H1 (cell line): ENCODE data around the gene INF2. TPM values are rescaled to one million over a fixed set of nuclear protein-coding genes. Genes with fewer than 3 reads are reported as not detected.

Experiments used
- CTCF ChIA-PET: fragments of 300-600 bp; sonication (Branson Sonifier 250); formaldehyde crosslinking; loops from one replicate; lab custom pipeline; 2021; ENCODE audit not compliant: partially characterized antibody; lab: Charles Lee
- POLR2A ChIA-PET: fragments of 300-600 bp; sonication (Branson Sonifier 250); formaldehyde crosslinking; loops from one replicate; lab custom pipeline; 2021; ENCODE audit warnings: inconsistent platforms; ENCODE audit not compliant: partially characterized antibody; lab: Charles Lee
- DNase-seq, 2 experiments: peaks; one replicate each; pipeline versions ENCODE4 v3.0.0 to v3.0.0-alpha.2; 2010 to 2022; ENCODE audit warnings: low spot score in 2 of 2, low read depth in 1 of 2, mixed read lengths in 1 of 2
- FAIRE-seq: peaks from 2 replicates; lab custom pipeline; 2011; peaks lifted over from hg19 to GRCh38; lab: Jason Lieb, UNC
- H2AFZ ChIP-seq: 2 replicates; pipeline ENCODE4 v1.8.1; 2012; ENCODE audit warnings: low read length, inconsistent platforms
- H2AK5ac ChIP-seq: 2 replicates; pipeline ENCODE4 v1.6.1; 2013; ENCODE audit warnings: low read depth, low read length
- H2BK120ac ChIP-seq: replicated peaks from 2 replicates; pipeline ENCODE3; 2013; ENCODE audit warnings: low read depth, low read length, inconsistent platforms
- H2BK12ac ChIP-seq: 2 replicates; pipeline ENCODE4 v1.6.1; 2013; ENCODE audit warnings: low read depth, low read length
- H2BK15ac ChIP-seq: 2 replicates; pipeline ENCODE4 v1.6.1; 2013; ENCODE audit warnings: low read length
- H2BK20ac ChIP-seq: 2 replicates; pipeline ENCODE4 v1.6.1; 2013; ENCODE audit warnings: low read length
- H2BK5ac ChIP-seq: 2 replicates; pipeline ENCODE4 v1.6.1; 2013; ENCODE audit warnings: low read depth, low read length
- H3K14ac ChIP-seq: 2 replicates; pipeline ENCODE4 v1.6.1; 2013; ENCODE audit warnings: inconsistent platforms; ENCODE audit not compliant: insufficient read length
- H3K18ac ChIP-seq: 2 replicates; pipeline ENCODE4 v1.6.1; 2013; ENCODE audit warnings: low read length; ENCODE audit errors: extremely low read depth
- H3K23ac ChIP-seq: 2 replicates; pipeline ENCODE4 v1.6.1; 2013; ENCODE audit warnings: inconsistent platforms; ENCODE audit not compliant: insufficient read length
- H3K23me2 ChIP-seq: 2 replicates; pipeline ENCODE4 v1.6.1; 2013; ENCODE audit warnings: low read depth, low read length
- H3K27ac ChIP-seq: 2 replicates; pipeline ENCODE4 v1.6.1; 2011; ENCODE audit warnings: low read depth, low read length, inconsistent platforms
- H3K27me3 ChIP-seq, 4 experiments: replicated peaks in 1 of 4; 1 replicate in 1 of 4; 2 replicates in 3 of 4; pipeline versions ENCODE4 v1.6.1 to v1.8.1; 2011 to 2013; ENCODE audit warnings: low read length in 3 of 4, mild to moderate bottlenecking in 3 of 4, inconsistent platforms in 2 of 4, mixed read lengths in 2 of 4, moderate library complexity in 1 of 4; ENCODE audit not compliant: control insufficient read depth in 3 of 4, insufficient read depth in 3 of 4; ENCODE audit errors: extremely low read depth in 1 of 4
- H3K36me3 ChIP-seq, 4 experiments: 2 replicates each; pipeline versions ENCODE4 v1.6.1 to v1.8.1; 2011 to 2013; ENCODE audit warnings: mild to moderate bottlenecking in 4 of 4, low read length in 3 of 4, moderate library complexity in 2 of 4, control low read depth in 1 of 4, inconsistent platforms in 1 of 4; ENCODE audit not compliant: insufficient read depth in 4 of 4, control insufficient read depth in 2 of 4
- H3K4ac ChIP-seq: replicated peaks from 2 replicates; pipeline ENCODE3; 2013; ENCODE audit warnings: low read length, low read depth, mixed read lengths, inconsistent platforms; ENCODE audit not compliant: insufficient read length
- H3K4me1 ChIP-seq, 4 experiments: replicated peaks in 1 of 4; 1 replicate in 1 of 4; 2 replicates in 3 of 4; pipeline versions ENCODE4 v1.6.1 to v1.8.1; 2011 to 2013; ENCODE audit warnings: low read length in 3 of 4, inconsistent platforms in 2 of 4, mixed read lengths in 1 of 4; ENCODE audit not compliant: insufficient read depth in 4 of 4, control insufficient read depth in 3 of 4
- H3K4me2 ChIP-seq, 2 experiments: 2 replicates each; pipeline versions ENCODE4 v1.6.1 to v1.8.1; 2011 to 2013; ENCODE audit warnings: low read depth in 2 of 2, low read length in 2 of 2, control low read depth in 1 of 2, inconsistent platforms in 1 of 2, mild to moderate bottlenecking in 1 of 2; ENCODE audit not compliant: insufficient read depth in 1 of 2
- H3K4me3 ChIP-seq, 4 experiments: fragments of 200-600, 300-600 bp in 1 of 4; sonication (generic), shearing (Covaris generic), sonication (Bioruptor Twin) in 1 of 4; 2 replicates each; pipeline versions ENCODE4 v1.5.1 to v1.8.1; 2011 to 2016; ENCODE audit warnings: low read length in 4 of 4, low read depth in 3 of 4, control low read depth in 2 of 4, inconsistent platforms in 2 of 4, mild to moderate bottlenecking in 2 of 4, mixed read lengths in 1 of 4, moderate library complexity in 1 of 4; ENCODE audit not compliant: insufficient read depth in 2 of 4; ENCODE audit errors: extremely low read depth in 1 of 4
- H3K56ac ChIP-seq: replicated peaks from 2 replicates; pipeline ENCODE3; 2013; ENCODE audit warnings: low read depth, mild to moderate bottlenecking, mixed read lengths, low read length, inconsistent platforms; ENCODE audit not compliant: insufficient read length
- H3K79me1 ChIP-seq: 2 replicates; pipeline ENCODE4 v1.6.1; 2013; ENCODE audit warnings: low read depth, low read length, control low read depth
- H3K79me2 ChIP-seq, 2 experiments: 2 replicates each; pipeline versions ENCODE4 v1.6.1 to v1.8.1; 2012 to 2013; ENCODE audit warnings: low read length in 2 of 2, mild to moderate bottlenecking in 2 of 2, inconsistent platforms in 1 of 2; ENCODE audit not compliant: insufficient read depth in 2 of 2, control insufficient read depth in 1 of 2
- H3K9ac ChIP-seq, 4 experiments: replicated peaks in 1 of 4; 1 replicate in 1 of 4; 2 replicates in 3 of 4; pipeline versions ENCODE4 v1.6.1 to v1.8.1; 2011 to 2013; ENCODE audit warnings: low read depth in 3 of 4, low read length in 3 of 4, control low read depth in 2 of 4, mild to moderate bottlenecking in 2 of 4, moderate library complexity in 2 of 4, inconsistent platforms in 1 of 4; ENCODE audit errors: extremely low read depth in 1 of 4
- H3K9me3 ChIP-seq, 2 experiments: 2 replicates each; pipeline versions ENCODE4 v1.6.1 to v1.8.1; 2012 to 2013; ENCODE audit warnings: mild to moderate bottlenecking in 2 of 2, moderate library complexity in 2 of 2, control low read depth in 1 of 2, inconsistent platforms in 1 of 2, low read depth in 1 of 2, low read length in 1 of 2, mixed read lengths in 1 of 2; ENCODE audit not compliant: insufficient read depth in 2 of 2
- H4K20me1 ChIP-seq, 2 experiments: replicated peaks in 1 of 2; 2 replicates each; pipeline versions ENCODE3 to v1.8.1; 2011 to 2013; ENCODE audit warnings: inconsistent platforms in 2 of 2, low read length in 2 of 2, mild to moderate bottlenecking in 1 of 2; ENCODE audit not compliant: insufficient read depth in 2 of 2, control insufficient read depth in 1 of 2
- H4K5ac ChIP-seq: 2 replicates; pipeline ENCODE4 v1.6.1; 2013; ENCODE audit warnings: low read length, low read depth, mixed read lengths, inconsistent platforms; ENCODE audit not compliant: insufficient read length
- H4K8ac ChIP-seq: 2 replicates; pipeline ENCODE4 v1.8.0; 2013; ENCODE audit warnings: mild to moderate bottlenecking, moderate library complexity, low read length, inconsistent platforms; ENCODE audit not compliant: insufficient read depth; ENCODE audit errors: extremely low read depth
- H4K91ac ChIP-seq: replicated peaks from 2 replicates; pipeline ENCODE3; 2013; ENCODE audit warnings: low read length, mixed read lengths, inconsistent platforms; ENCODE audit not compliant: insufficient read length
- ASH2L ChIP-seq: fragments of 200-600, 300-600 bp; sonication (generic); IDR thresholded peaks from one replicate; pipeline ENCODE4 v1.7.1; 2017; ENCODE audit warnings: low read length
- CEBPB ChIP-seq: IDR thresholded peaks from 2 replicates; pipeline ENCODE4 v1.6.1; 2012; ENCODE audit warnings: low read depth, low read length
- NANOG ChIP-seq: IDR thresholded peaks from 2 replicates; pipeline ENCODE4 v1.6.1; 2011; ENCODE audit warnings: low read length, low read depth, mild to moderate bottlenecking, inconsistent platforms; ENCODE audit not compliant: insufficient read depth, poor library complexity, severe bottlenecking
- TCF12 ChIP-seq: IDR thresholded peaks from 2 replicates; pipeline ENCODE4 v1.6.1; 2011; ENCODE audit warnings: low read depth, mild to moderate bottlenecking, low read length
- whole genome bisulfite sequencing, 2 experiments: shearing (Covaris generic) in 1 of 2; methylation state at CpG; one replicate each; pipeline versions ENCODE4 v1.1.6 to v1.1.7; 2013 to 2015; ENCODE audit warnings: low lambda C conversion rate in 2 of 2, mixed read lengths in 2 of 2, inconsistent platforms in 1 of 2, low coverage in 1 of 2, missing lambda C conversion rate in 1 of 2; ENCODE audit not compliant: insufficient replicate concordance in 2 of 2, insufficient coverage in 1 of 2, insufficient read length in 1 of 2; ENCODE audit errors: extremely low coverage in 1 of 2, missing lambda C conversion rate in 1 of 2; 5-methylcytosine and 5-hydroxymethylcytosine counted together
- polyA plus RNA-seq, 7 experiments: library from polyadenylated mRNA; depleted of rRNA in 3 of 7; stranded (reverse) in 5 of 7; unstranded in 2 of 7; fragments of >200 nt in 5 of 7; fragments of 200-250 nt in 2 of 7; gene quantifications; 1 replicate in 5 of 7; 2 replicates in 1 of 7; 4 replicates in 1 of 7; pipeline versions ENCODE4 v1.2.1 to v1.2.3, GENCODE V29; 2011 to 2013; ENCODE audit warnings: missing spikeins in 2 of 7, mixed read lengths in 2 of 7
- total RNA-seq: library from RNA; stranded (reverse); fragmentation: NEBNext Ultra II Directional; extraction: Animal tissue kit (Norgen Biotek cat#: 25700); gene quantifications from 2 replicates; pipeline ENCODE4 v1.2.1, GENCODE V29; 2021

Gene INF2
- total and polyA plus RNA-seq, 2 of the 8 experiments (the other 6 are each of a cell fraction or from before 2014, with no cell fraction given): 29.1 to 59.5 TPM

DNA sequence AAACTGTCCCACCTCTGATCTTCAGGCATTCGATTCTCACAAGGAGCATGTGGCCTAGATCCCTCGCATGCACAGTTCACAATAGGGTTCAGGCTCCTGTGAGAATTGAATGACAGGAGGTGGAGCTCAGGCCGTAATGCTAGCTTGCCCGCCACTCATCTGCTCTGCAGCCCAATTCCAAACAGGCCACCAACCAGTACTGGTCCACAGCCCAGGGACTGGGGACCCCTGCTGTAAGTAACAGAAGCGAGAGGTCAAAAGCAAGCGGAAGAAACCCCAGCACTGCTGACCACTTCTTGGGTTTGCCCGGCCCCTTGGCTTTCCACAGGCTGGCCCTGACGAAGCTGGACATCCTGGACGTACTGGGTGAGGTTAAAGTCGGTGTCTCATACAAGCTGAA lies 55.1 kb downstream of the INF2 start:
- POLR2A ChIA-PET: interaction anchor here (1.1 to 1.9 kb wide), 4 partner anchors 9 to 19 kb away, joined by 3 to 6 read pairs (median 4); no protein-coding TSS in a partner anchor
- WGBS, 2 experiments: 77% methylated on average over 10 of the region's 10 CpGs; no CpG with 5 or more reads in 1 of the 2 experiments

More for the DNA sequence above, 55.1 kb downstream of the INF2 start:
- H3K79me2 ChIP-seq: no peaks in the 10 kb centered on the region
- no peak overlapping the region for H3K4me3 ChIP-seq
- FAIRE-seq (no peak), DNase-seq (no peak)
- H3K14ac ChIP-seq: no peak overlapping the region
- no peak overlapping the region for H2AK5ac ChIP-seq
- no peaks in the 10 kb centered on the region; a peak in 1 of 4 replicates for H3K9me3 ChIP-seq
- H4K5ac ChIP-seq: no peak overlapping the region
- H3K36me3 ChIP-seq: peaks cover 0 to 4% (median 0%) of the 10 kb centered on the region in 4 experiments; a peak in 1 of 8 replicates
- H3K27me3 ChIP-seq: peaks cover 0 to 2% (median 0%) of the 10 kb centered on the region in 4 experiments; a peak in 1 of 7 replicates
- H2BK120ac ChIP-seq: no peak overlapping the region
- no peak overlapping the region for H3K27ac ChIP-seq
- H3K4ac ChIP-seq: no peak overlapping the region
- H2BK5ac ChIP-seq: no peak overlapping the region
- peaks cover 0 to 6% of the 10 kb centered on the region in 2 experiments for H4K20me1 ChIP-seq
- H3K9ac ChIP-seq: no peak overlapping the region
- H3K56ac ChIP-seq: no peak overlapping the region
- no peak overlapping the region for H4K8ac ChIP-seq
- no peak overlapping the region for H4K91ac ChIP-seq
- H3K4me2 ChIP-seq: no peak overlapping the region
- CTCF ChIA-PET: interaction anchor here (1.1 to 4.3 kb wide), 3 partner anchors 12 to 31 kb away, joined by 3 to 18 read pairs (median 7); no protein-coding TSS in a partner anchor
- no peak overlapping the region for H2BK15ac ChIP-seq
- H3K23ac ChIP-seq: no peak overlapping the region
- H3K4me1 ChIP-seq: peaks cover 0 to 4% (median under 1%) of the 10 kb centered on the region in 4 experiments; a peak in 2 of 7 replicates
- no peak overlapping the region for H2AFZ ChIP-seq
- H3K79me1 ChIP-seq: no peaks in the 10 kb centered on the region
- H2BK12ac ChIP-seq: no peak overlapping the region
- TF ChIP-seq TCF12 (no peak), NANOG (no peak), CEBPB (no peak), ASH2L (no peak)
- no peaks in the 10 kb centered on the region for H3K23me2 ChIP-seq
- H2BK20ac ChIP-seq: no peak overlapping the region
- H3K18ac ChIP-seq: no peak overlapping the region
